GM13976 (cell line): ENCODE measurements around the gene FAM167B.

Experiments
- DNase-seq: peaks from one replicate; pipeline ENCODE4 v3.0.0; 2012; ENCODE audit warnings: low spot score
- CTCF ChIP-seq: IDR thresholded peaks from 2 replicates; pipeline ENCODE4 v1.5.1; 2012; ENCODE audit warnings: borderline replicate concordance, mild to moderate bottlenecking; ENCODE audit not compliant: insufficient read depth; ENCODE audit errors: extremely low read depth, missing control alignments, control extremely low read depth
- in situ Hi-C: fragments of 300-500 bp; cut with MboI; formaldehyde crosslinking; loops from one replicate; pipeline ENCODE4 v1.12.0; 2022; ENCODE audit warnings: low sequenced_read_pairs, mixed read lengths, inconsistent platforms; ENCODE audit not compliant: unreplicated experiment

Gene FAM167B

DNA sequence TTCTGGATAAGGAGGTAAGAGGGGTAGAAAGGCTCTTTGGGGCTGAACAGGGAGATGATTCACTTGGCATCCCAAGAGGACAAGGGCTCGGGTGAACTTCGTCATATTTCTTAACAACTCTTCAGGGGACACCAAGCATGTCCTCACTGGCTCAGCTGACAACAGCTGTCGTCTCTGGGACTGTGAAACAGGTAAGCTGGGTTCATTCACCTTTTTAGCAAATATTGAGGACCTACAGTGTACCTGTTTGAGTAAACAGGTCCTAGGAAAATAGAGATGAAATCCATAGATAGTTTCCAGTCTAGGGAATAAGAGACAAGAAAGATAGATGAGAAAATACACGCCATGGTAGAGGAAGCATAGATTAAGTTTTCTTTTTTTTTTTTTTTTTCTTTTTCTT is 22.7 kb upstream of the FAM167B start:
- no peak for DNase-seq
- TF ChIP-seq CTCF = no peak
- in situ Hi-C loops = no loop called here

DNA sequence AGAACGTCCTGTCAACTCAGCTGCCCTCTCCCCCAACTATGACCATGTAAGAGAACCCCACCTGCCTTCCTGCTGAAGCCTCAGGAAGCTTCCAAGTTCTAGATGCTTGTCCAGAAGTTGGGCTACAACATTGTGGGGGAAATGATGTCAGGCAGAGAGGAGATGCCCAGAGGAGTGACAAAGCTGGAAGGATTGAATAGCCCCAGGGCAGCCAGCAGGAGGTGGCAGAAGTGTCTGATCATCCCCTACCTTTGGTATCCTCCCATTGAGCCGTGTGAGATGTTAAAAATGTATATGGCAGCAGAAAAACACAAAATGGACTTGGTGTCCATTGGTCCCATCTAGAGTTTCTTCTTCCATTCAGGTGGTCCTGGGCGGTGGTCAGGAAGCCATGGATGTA is 18.3 kb upstream of the FAM167B start:
- DNase-seq = no peak
- no peak for TF ChIP-seq CTCF
- in situ Hi-C loops = no loop called here

DNA sequence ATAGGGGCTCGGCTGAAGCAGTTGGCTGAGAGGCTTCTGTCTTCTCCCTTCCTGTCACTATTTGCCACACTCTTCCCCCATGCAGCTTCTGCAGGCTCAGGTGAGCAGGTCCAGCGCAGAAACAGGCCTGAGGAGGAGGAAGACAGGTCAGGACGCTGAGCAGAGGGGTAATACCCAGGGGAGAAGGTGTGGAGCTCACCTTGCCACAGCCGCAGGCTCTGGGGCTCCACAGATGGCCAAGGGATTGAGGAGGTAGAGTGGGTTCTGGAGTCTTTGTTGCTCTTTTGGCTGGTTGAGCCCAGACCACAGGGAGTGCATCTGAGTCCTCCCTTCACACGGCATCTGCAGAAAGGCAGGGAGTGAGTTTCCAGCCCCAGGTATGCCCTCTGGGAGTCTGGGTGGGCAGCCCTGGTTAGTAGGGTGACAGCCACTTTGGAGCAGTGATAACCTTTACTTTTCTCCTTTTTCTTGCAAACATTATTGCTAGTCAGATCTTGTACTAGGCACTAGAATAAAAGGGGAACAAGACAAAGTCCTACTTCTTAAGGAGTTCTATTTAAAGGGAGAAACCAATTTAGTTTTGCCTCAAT is 15.1 kb upstream of the FAM167B start:
- in situ Hi-C loops = no loop called here
- no peak for TF ChIP-seq CTCF
- DNase-seq = no peak

GRCh38 chr1:32232558-32233304 is 14.3 kb upstream of the FAM167B start:
- in situ Hi-C loops = no loop called here
- DNase-seq = no peak

GRCh38 chr1:32234792-32235191 is 12.2 kb upstream of the FAM167B start:
- TF ChIP-seq CTCF = no peak
- no peak for DNase-seq
- in situ Hi-C loops = no loop called here

More at GRCh38 chr1:32232558-32233304, 14.3 kb upstream of the FAM167B start:
- no peak for TF ChIP-seq CTCF

- TF ChIP-seq CTCF = no peak
- in situ Hi-C loops = no loop called here
- no peak for DNase-seq
Measured at GRCh38 chr1:32239337-32239736, 7.7 kb upstream of the FAM167B start.
